Measurements from ENCODE around the gene NOP58.

The NOP58 gene

GRCh38 chr2:202337706-202338346, 72.3 kb downstream of the NOP58 start:
- no peak overlapping the region for H3K27ac ChIP-seq (ENCODE audit: low read length)
- H3K9me3 ChIP-seq (ENCODE audit: control insufficient read depth in 2 of 2, low read length in 2 of 2): no peaks in the 10 kb centered on the region
- peaks cover 0 to 2% of the 10 kb centered on the region in 2 donors for H3K36me3 ChIP-seq (ENCODE audit: control insufficient read depth in 2 of 2, insufficient read depth in 2 of 2, low read length in 2 of 2)
- no peak overlapping the region for H3K4me3 ChIP-seq (ENCODE audit: low read length in 2 of 2)
- no peaks in the 10 kb centered on the region for H3K4me1 ChIP-seq (ENCODE audit: control insufficient read depth, insufficient read depth, low read length)
- H3K9ac ChIP-seq (ENCODE audit: low read length in 2 of 2): no peak overlapping the region
- no peaks in the 10 kb centered on the region for H3K27me3 ChIP-seq (ENCODE audit: control insufficient read depth in 1 of 2, insufficient read depth in 2 of 2, low read length in 2 of 2)

- no peak overlapping the region for H3K27ac ChIP-seq (ENCODE audit: low read length)
- no peaks in the 10 kb centered on the region for H3K27me3 ChIP-seq (ENCODE audit: control insufficient read depth in 1 of 2, insufficient read depth in 2 of 2, low read length in 2 of 2)
- H3K9ac ChIP-seq (ENCODE audit: low read length in 2 of 2): no peak overlapping the region
- H3K36me3 ChIP-seq (ENCODE audit: control insufficient read depth in 2 of 2, insufficient read depth in 2 of 2, low read length in 2 of 2): peaks cover 0 to 2% of the 10 kb centered on the region in 2 donors
- no peaks in the 10 kb centered on the region for H3K9me3 ChIP-seq (ENCODE audit: control insufficient read depth in 2 of 2, low read length in 2 of 2)
- H3K4me1 ChIP-seq (ENCODE audit: control insufficient read depth, insufficient read depth, low read length): no peaks in the 10 kb centered on the region
- H3K4me3 ChIP-seq (ENCODE audit: low read length in 2 of 2): no peak overlapping the region
These were observed 73.7 kb downstream of the NOP58 start for GRCh38 chr2:202339071-202339870.

GRCh38 chr2:202344178-202344577, 78.6 kb downstream of the NOP58 start:
- no peaks in the 10 kb centered on the region for H3K27me3 ChIP-seq (ENCODE audit: control insufficient read depth in 1 of 2, insufficient read depth in 2 of 2, low read length in 2 of 2)
- no peaks in the 10 kb centered on the region for H3K9me3 ChIP-seq (ENCODE audit: control insufficient read depth in 2 of 2, low read length in 2 of 2)
- H3K36me3 ChIP-seq (ENCODE audit: control insufficient read depth in 2 of 2, insufficient read depth in 2 of 2, low read length in 2 of 2): no peaks in the 10 kb centered on the region
- H3K9ac ChIP-seq (ENCODE audit: low read length in 2 of 2): no peak overlapping the region
- H3K27ac ChIP-seq (ENCODE audit: low read length): no peak overlapping the region
- H3K4me3 ChIP-seq (ENCODE audit: low read length in 2 of 2): no peak overlapping the region
- no peaks in the 10 kb centered on the region for H3K4me1 ChIP-seq (ENCODE audit: control insufficient read depth, insufficient read depth, low read length)

GRCh38 chr2:202346180-202346579, 80.6 kb downstream of the NOP58 start:
- H3K27ac ChIP-seq (ENCODE audit: low read length): no peak overlapping the region
- H3K36me3 ChIP-seq (ENCODE audit: control insufficient read depth in 2 of 2, insufficient read depth in 2 of 2, low read length in 2 of 2): no peaks in the 10 kb centered on the region
- no peaks in the 10 kb centered on the region for H3K27me3 ChIP-seq (ENCODE audit: control insufficient read depth in 1 of 2, insufficient read depth in 2 of 2, low read length in 2 of 2)
- no peak overlapping the region for H3K4me3 ChIP-seq (ENCODE audit: low read length in 2 of 2)
- no peak overlapping the region for H3K9ac ChIP-seq (ENCODE audit: low read length in 2 of 2)
- H3K9me3 ChIP-seq (ENCODE audit: control insufficient read depth in 2 of 2, low read length in 2 of 2): no peaks in the 10 kb centered on the region
- H3K4me1 ChIP-seq (ENCODE audit: control insufficient read depth, insufficient read depth, low read length): no peaks in the 10 kb centered on the region

All from stomach smooth muscle (tissue), 2 donors.